ENCODE data around the gene AGK.

- TF ChIP-seq CTCF (IDR thresholded peaks at IDR 0.05; ENCODE audit: low read depth, low read length) (no peak), POLR2A (IDR thresholded peaks at IDR 0.05; ENCODE audit: extremely low read depth, insufficient read length) (no peak)
Measured at GRCh38 chr7:141544831-141545230, 6.4 kb upstream of the AGK start.
